Cardiac fibroblast (primary cell): ENCODE measurements around the gene CNNM4.
A peak's percentile ranks its signal among the peaks of the same experiment; 100 is the strongest.

Experiments
- DNase-seq, 2 donors: peaks; one replicate each; pipeline versions ENCODE4 v3.0.0 to v3.0.0-alpha.2; 2010; ENCODE audit warnings: low read depth in 2 of 2
- H3K4me3 ChIP-seq, 2 donors: replicated peaks in 1 of 2; 1 replicate in 1 of 2; 2 replicates in 1 of 2; pipeline ENCODE4 v1.5.1; 2011; ENCODE audit warnings: low read depth in 2 of 2, low read length in 2 of 2, mild to moderate bottlenecking in 2 of 2, moderate library complexity in 1 of 2
- CTCF ChIP-seq: IDR thresholded peaks from one replicate; pipeline ENCODE4 v1.5.1; 2011; ENCODE audit warnings: low read depth, mild to moderate bottlenecking, low read length, inconsistent platforms

Gene CNNM4

DNA sequence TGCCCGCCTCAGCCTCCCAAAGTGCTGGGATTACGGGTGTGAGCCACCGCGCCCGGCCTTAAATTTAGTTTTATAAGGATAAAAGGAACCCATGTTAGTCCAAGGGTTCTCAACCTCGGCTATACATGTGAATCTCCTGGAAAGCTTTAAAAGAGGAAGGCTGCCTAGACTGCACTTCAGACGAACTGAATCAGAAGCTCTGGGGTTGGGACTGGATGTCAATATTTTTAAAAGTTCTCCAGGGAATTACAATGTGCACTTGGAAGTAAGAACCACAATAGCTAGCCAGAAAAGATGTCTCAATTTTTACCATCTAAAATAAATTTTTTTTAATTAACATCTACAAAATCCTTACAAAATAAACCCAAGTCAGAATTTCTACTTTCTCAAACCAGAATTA, 31.0 kb upstream of the CNNM4 start:
- TF ChIP-seq CTCF: no peak
- DNase-seq: peak in 1 of 2 donors; percentile 59
- H3K4me3 ChIP-seq: no peak overlapping the region

GRCh38 chr2:96730212-96730611, 30.5 kb upstream of the CNNM4 start:
- no peak overlapping the region for H3K4me3 ChIP-seq
- TF ChIP-seq CTCF: no peak
- peak in 1 of 2 donors; percentile 65 for DNase-seq

DNA sequence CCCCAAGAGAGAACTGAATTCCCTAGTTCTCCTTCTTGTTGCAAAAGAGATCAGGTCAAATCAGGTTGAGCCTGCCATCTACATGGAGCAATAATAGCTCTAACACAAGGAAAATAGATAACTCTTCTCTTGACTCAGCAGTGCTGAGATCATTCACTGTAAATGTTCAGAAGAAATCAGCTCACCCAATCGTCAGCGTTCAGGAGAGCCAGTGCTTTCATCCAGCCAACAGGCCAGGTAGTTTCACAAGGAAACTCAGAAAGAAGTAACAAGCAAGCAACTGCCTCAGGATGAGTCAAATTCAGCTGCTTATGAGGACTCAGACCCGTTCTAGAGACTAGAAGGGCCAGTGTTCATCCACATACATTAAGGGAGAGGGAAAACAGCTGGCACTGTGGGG, 26.8 kb upstream of the CNNM4 start:
- no peak overlapping the region for H3K4me3 ChIP-seq
- no peak for DNase-seq
- no peak for TF ChIP-seq CTCF

DNA sequence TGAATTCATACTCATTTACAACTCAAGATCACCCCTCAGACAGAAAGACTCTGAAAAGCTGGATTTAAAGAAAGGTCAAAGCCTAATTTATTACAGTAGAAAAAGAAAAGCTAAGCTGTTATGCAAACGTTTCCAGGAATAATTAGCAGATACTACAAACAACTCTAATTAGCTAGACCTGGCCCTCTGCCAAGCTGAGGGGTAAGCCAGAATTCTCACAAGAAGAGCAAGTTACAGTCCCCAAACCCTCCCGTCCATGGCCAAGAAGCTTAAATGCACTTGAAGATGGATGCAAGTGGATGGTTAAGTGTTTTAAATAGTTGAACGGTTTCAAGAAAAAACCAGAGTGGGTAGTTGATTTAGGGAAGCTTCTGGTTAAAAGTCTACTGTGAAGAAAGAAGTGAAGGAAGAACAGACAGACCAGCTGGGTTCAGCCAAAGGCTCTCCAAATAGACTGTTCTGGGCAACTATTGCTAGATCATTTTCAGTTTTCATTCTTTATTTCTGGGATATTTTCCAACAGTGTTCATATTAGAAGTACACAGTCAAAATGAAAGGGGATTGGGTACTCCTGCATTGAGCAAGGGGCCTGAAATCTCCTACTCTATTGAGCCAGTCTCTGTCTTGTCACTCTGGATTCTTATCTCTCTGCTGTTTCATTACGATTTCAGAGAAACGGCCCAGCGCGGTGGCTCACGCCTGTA, 25.7 kb upstream of the CNNM4 start:
- peak in 1 of 2 donors; percentile 43 for DNase-seq
- H3K4me3 ChIP-seq: no peak overlapping the region
- no peak for TF ChIP-seq CTCF

- no peak for TF ChIP-seq CTCF
- no peak overlapping the region for H3K4me3 ChIP-seq
Measured at GRCh38 chr2:96737251-96737650, 23.5 kb upstream of the CNNM4 start.

GRCh38 chr2:96737831-96738230, 22.9 kb upstream of the CNNM4 start:
- TF ChIP-seq CTCF: no peak
- no peak for DNase-seq
- no peak overlapping the region for H3K4me3 ChIP-seq

More at GRCh38 chr2:96737251-96737650, 23.5 kb upstream of the CNNM4 start:
- no peak for DNase-seq
